HG02852 (cell line): ENCODE results near the gene ARMH3.

Experiments
- ATAC-seq: cut with Tn5 transposase; IDR thresholded peaks from one replicate; pipeline ENCODE4 v1.9.1; 2021; ENCODE audit warnings: mild to moderate bottlenecking, moderate library complexity; ENCODE audit not compliant: unreplicated experiment

The ARMH3 gene

DNA sequence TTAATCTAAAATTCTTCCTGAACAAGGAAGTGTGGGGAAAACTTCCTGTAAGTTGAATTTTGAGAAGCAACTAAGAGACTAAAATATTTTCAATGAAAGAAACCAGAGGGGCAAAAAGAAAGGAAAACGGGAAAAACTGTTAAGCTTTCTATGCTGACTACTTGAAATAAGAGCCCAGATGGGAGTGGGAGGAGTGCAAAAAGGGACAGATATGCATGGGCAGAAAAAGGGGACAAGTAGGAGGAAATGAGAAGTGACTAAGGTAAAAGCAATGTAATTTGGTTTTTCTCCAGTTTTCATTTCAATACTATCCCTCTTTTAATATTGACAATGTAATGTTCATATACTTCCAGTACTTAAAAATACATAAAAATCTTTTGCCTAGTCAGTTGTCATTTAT is 248.8 kb downstream of the ARMH3 start:
- ATAC-seq: no peak

DNA sequence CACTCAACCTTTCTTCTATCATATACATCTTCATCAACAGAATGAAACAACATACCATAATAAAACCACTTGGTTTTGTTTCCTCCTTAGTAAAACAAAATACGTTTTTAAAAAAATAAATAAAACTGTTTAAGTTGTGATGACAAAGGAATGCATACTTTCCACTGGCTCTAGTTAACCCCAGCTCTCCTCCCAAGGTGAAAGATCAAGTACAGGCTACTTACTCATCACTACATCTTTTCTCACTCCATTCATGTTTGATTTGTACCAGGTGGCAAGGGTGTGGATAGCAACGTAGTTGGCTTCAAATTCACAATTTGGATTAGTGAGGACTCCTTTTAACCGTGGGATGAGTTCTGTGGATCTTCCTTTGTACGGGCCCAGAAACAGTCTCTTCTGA is 252.5 kb downstream of the ARMH3 start:
- no peak for ATAC-seq

DNA sequence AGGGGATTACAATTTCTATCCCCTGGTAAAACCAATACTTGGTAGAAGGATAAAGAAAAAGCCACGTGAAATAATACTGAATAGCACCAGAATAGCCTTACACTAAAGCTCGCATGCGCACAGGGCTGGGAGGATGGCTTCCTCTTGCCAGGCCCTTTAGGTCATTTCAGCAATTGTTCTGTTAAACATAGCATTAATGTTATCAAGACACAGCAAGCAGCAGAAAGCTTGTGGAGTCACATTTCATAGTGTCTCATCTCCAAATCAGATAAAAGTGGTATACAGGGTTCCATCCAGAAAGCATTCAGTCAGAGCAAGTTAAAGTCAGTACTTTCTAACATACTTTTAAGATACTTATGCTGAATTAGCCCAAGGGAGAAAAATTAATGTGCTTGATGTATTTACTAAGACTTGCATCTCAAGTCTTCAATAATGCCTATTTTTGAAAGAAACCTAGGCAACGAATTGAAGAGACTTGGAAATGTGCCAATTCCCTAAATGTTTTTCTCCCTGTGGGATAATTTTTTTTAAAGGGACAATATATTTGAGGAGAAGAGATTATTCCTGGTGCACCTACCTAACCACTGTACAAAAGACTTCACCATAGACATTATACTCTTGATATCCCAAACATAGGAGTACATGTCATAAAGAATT is 258.4 kb downstream of the ARMH3 start:
- no peak for ATAC-seq
